ENCODE data around the gene SLC39A12.

The SLC39A12 gene

GRCh38 chr10:18066947-18067346, 115.2 kb downstream of the SLC39A12 start:
- no peak for DNase-seq

DNA sequence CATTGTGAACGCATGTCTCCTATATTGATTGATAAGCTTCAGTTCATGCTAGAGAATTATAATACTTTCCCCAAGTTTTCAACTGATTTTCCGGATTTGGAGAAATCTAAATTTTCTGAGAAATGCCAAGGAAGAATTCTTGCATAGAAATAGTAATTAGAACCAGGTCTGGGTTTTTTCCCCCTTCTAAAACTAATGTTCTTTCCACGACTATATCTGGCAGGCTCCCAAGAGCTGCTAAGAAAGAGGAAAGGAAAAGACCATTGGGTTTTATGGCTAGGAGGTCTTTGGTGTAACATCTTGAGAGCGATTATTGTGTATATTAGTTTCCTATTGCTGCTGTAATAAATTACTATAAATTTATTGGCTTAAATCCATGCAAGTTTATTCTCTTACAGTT, 116.7 kb downstream of the SLC39A12 start:
- DNase-seq, result no peak

DNA sequence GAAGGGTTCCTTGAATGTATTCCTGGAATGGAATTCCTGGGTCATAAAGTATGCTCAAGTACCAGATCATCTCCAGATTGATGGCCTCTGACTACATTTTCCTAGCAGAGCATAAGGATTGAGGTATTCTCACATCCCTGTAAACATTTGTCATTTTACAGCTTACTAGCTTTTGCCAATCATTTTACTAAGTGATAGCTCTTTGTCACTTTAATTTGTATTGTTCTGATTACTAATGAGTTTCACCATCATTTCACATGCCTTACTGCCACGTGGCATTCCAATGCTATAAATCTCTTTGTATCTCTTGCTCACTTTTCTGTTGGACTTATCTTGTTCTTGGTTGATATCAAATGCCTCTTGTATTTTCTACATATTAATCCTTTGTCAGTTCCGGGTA, 119.9 kb downstream of the SLC39A12 start:
- DNase-seq, result no peak

- DNase-seq, result no peak
Observed at GRCh38 chr10:18073314-18073713, 121.6 kb downstream of the SLC39A12 start.

- no peak for DNase-seq
Observed at GRCh38 chr10:18075881-18076280, 124.2 kb downstream of the SLC39A12 start.

DNA sequence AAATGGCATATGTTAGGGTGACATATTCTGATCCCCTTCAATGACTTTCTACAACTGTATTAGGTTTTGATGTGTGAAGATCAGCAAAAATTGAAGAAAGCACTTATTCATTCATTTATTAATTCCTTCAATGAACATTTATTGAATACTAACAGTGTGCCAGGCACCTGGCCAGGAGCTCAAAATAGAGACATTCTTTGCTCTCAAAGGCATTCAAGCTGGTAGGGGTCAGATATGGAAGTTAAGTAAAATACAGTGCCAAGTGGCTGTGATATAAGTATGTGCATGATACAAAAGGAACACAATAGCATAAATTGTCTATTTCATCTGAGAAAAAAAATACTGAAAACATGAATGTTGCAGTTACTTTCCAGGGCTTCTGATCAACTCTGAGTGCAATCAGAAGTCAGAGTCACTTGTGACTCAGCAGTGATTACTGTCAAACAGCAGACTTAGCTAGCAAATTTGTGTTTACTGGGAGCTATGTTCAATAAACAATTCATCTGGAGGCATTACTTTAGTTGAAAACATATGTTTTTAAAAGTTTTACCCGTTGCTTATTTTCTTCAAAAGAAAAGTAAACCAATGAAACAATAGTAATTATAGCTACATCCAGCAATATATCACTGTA, 128.1 kb downstream of the SLC39A12 start:
- no peak for DNase-seq

- DNase-seq, result no peak
Observed at GRCh38 chr10:18082381-18082780, 130.7 kb downstream of the SLC39A12 start.

GRCh38 chr10:18085855-18086254, 134.1 kb downstream of the SLC39A12 start:
- no peak for DNase-seq

DNA sequence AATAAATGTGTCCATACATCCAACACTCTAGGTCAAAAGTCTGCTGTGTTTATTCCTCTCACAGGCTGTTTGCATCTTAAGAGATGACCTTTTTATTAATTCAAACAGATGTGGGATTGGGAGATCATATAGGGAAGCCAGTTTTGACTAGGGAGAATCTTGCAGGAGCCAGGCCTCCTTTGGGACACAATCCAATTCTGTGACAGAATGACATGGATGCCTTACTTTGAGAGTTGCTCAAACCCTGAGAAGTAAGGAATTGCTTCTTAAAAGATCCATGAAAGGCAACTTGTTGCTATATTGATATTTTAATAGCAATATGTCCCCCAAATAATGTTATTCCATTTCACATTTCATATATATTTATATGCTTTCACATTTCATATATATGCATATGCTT, 135.0 kb downstream of the SLC39A12 start:
- DNase-seq, result no peak

DNA sequence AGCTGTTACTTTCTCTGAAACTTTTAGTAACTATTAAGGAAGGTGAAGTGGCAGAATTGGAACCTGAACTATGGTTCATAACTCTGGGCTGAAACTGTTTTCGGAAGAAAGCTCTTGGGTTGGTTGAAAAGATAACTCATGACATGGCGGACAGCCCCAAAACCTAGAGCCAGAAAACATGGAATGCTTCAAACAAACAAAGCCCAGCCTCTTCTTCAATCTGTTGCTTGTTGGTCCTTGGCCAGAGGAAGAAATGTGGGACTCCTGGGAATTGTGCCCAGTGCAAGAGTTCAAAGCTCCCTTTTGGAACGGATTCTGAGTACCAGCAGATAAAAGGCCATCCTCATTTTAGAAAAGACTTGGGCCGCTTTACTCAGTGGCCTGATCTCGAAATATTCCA, 135.6 kb downstream of the SLC39A12 start:
- DNase-seq, result no peak

Data from NCI-H1105 (cell line).